Natural killer cell (primary cell): Measurements from ENCODE around the gene ANK3. TPM values are rescaled to one million over a fixed set of nuclear protein-coding genes. Genes with fewer than 3 reads are reported as not detected.

Experiments
- ATAC-seq, 3 donors: fragments of 150-1000 bp in 2 of 3; fragments of 200-7000 bp in 1 of 3; cut with Tn5 transposase; 1 replicate in 1 of 3; 2 replicates in 2 of 3; pipeline ENCODE4 v1.10.0; 2021; ENCODE audit warnings: mild to moderate bottlenecking in 2 of 3, moderate library complexity in 2 of 3
- DNase-seq, 2 donors: peaks; one replicate each; pipeline versions ENCODE4 v3.0.0 to v3.0.0-alpha.2; 2013 to 2021; ENCODE audit warnings: mixed read lengths in 1 of 2
- H3K27ac ChIP-seq: one replicate; pipeline ENCODE4 v1.5.1; 2013; ENCODE audit warnings: mild to moderate bottlenecking, low read length
- H3K27me3 ChIP-seq: one replicate; pipeline ENCODE4 v1.6.1; 2013; ENCODE audit warnings: low read length; ENCODE audit not compliant: control insufficient read depth, insufficient read depth
- H3K36me3 ChIP-seq: one replicate; pipeline ENCODE4 v1.6.1; 2013; ENCODE audit warnings: low read length; ENCODE audit not compliant: control insufficient read depth, insufficient read depth
- H3K4me1 ChIP-seq: one replicate; pipeline ENCODE4 v1.6.1; 2013; ENCODE audit warnings: low read length; ENCODE audit not compliant: control insufficient read depth, insufficient read depth
- H3K4me3 ChIP-seq: one replicate; pipeline ENCODE4 v1.5.1; 2013; ENCODE audit warnings: low read length
- H3K9me3 ChIP-seq: one replicate; pipeline ENCODE4 v1.6.1; 2013; ENCODE audit warnings: low read length; ENCODE audit not compliant: control insufficient read depth, insufficient read depth
- H3K27ac Mint-ChIP-seq, 2 donors: one replicate each; pipeline ENCODE4 v1.8.0; 2022; ENCODE audit warnings: mild to moderate bottlenecking in 2 of 2, mixed read lengths in 2 of 2, moderate library complexity in 1 of 2
- H3K27me3 Mint-ChIP-seq, 2 donors: one replicate each; pipeline ENCODE4 v1.8.0; 2022; ENCODE audit warnings: low read depth in 2 of 2, mixed read lengths in 2 of 2
- H3K36me3 Mint-ChIP-seq: one replicate; pipeline ENCODE4 v1.8.0; 2022; ENCODE audit warnings: mixed read lengths
- H3K4me1 Mint-ChIP-seq, 2 donors: one replicate each; pipeline ENCODE4 v1.8.0; 2022; ENCODE audit warnings: mixed read lengths in 2 of 2
- H3K4me3 Mint-ChIP-seq: one replicate; pipeline ENCODE4 v1.8.0; 2022; ENCODE audit warnings: mild to moderate bottlenecking, moderate library complexity, mixed read lengths
- H3K9me3 Mint-ChIP-seq, 2 donors: one replicate each; pipeline ENCODE4 v1.8.0; 2022; ENCODE audit warnings: mixed read lengths in 2 of 2
- WGBS: methylation state at CpG from one replicate; pipeline ENCODE4 v1.1.7; 2013; ENCODE audit warnings: missing lambda C conversion rate; ENCODE audit not compliant: insufficient coverage; 5-methylcytosine and 5-hydroxymethylcytosine counted together
- intact Hi-C: fragments of 100-400 bp; cut with micrococcal nuclease; formaldehyde crosslinking; loops from one replicate; pipeline ENCODE4 v1.14.2; 2022
- total RNA-seq, 4 donors: library from RNA; stranded (reverse); fragments of 120-200 nt in 1 of 4; gene quantifications; one replicate each; pipeline versions ENCODE4 v1.2.3 to v1.2.4, GENCODE V29; 2013 to 2022
- TF ChIP-seq, protein P1 (sequence below): fragments of 200-600 bp; IDR thresholded peaks from one replicate; pipeline ENCODE4 v1.8.0; 2022; ENCODE audit warnings: antibody characterized with exemption

The ANK3 gene
- total RNA-seq, 3 donors from 2014 or later (not counting 1 experiment from before 2014, with no cell fraction given) = 4.4 to 12.9 (median 11.4) TPM

DNA sequence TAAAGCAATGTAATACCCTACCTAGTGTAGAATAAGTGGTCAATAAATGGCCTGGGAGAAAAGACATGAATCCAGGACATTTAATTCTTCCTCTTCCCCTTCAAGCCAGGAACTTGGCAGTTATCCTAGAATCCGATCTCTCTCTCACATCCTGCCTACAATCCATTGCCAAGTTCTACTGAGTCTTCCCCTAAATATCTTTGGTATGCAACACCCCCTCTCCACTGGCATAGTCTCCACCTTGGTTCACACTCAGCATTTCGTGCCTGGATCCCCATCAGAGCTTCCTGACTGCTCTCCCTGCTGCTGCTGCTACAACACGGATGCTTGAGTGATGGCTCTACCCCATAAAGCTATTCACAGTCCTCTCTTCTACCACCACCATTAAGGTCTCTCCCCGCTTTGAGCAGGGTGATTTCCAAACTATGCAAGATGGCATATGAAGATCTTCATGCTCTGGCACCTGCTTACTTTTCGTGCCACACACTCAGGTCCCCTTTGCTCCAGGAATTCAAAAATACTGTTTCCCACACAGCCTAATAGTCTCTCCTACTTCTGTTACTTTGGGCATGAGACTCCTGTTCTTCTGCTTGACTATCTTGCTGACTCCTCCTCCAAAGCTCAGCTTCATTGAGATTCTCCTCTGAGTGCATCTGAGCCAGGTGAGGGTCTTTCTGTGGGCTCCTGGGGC is 4.8 kb downstream of the ANK3 start:
- 83% methylated on average over 5 of the region's 5 CpGs for WGBS
- Mint-ChIP-seq H3K27me3 (peaks cover 0 to 3% of the 10 kb centered on the region in 2 donors), H3K36me3 (no peaks in the 10 kb centered on the region), H3K4me3 (no peak overlapping the region), H3K4me1 (peaks cover 0 to 6% of the 10 kb centered on the region in 2 donors), H3K27ac (no peak overlapping the region), H3K9me3 (no peaks in the 10 kb centered on the region)
- DNase-seq (no peak), ATAC-seq (no peak)
- intact Hi-C loops = no loop called here
- no peak overlapping the region for H3K4me3 ChIP-seq
- H3K27me3 ChIP-seq = no peaks in the 10 kb centered on the region
- TF ChIP-seq, protein P1, sequence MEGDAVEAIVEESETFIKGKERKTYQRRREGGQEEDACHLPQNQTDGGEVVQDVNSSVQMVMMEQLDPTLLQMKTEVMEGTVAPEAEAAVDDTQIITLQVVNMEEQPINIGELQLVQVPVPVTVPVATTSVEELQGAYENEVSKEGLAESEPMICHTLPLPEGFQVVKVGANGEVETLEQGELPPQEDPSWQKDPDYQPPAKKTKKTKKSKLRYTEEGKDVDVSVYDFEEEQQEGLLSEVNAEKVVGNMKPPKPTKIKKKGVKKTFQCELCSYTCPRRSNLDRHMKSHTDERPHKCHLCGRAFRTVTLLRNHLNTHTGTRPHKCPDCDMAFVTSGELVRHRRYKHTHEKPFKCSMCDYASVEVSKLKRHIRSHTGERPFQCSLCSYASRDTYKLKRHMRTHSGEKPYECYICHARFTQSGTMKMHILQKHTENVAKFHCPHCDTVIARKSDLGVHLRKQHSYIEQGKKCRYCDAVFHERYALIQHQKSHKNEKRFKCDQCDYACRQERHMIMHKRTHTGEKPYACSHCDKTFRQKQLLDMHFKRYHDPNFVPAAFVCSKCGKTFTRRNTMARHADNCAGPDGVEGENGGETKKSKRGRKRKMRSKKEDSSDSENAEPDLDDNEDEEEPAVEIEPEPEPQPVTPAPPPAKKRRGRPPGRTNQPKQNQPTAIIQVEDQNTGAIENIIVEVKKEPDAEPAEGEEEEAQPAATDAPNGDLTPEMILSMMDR = no peak
- no peaks in the 10 kb centered on the region for H3K36me3 ChIP-seq
- H3K27ac ChIP-seq = no peak overlapping the region
- H3K9me3 ChIP-seq = no peaks in the 10 kb centered on the region
- no peaks in the 10 kb centered on the region for H3K4me1 ChIP-seq

DNA sequence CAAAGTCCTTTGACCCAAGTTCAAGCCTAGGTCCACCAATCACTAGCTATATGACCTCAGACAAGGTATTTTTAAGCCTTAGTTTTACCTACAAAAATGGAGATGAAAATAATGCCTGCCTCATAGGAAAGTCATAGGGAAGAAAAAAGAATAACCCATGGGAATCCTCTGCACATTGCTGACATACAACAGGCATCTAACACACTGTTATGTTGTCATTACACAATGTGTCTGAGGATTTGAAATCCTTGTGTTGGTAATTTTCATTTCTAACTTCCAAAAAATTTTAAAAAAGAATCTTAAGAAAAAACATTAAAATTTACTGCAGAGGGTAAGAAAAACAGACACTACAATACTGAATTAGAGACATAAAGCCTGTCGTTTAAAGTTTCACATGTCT is 5.7 kb downstream of the ANK3 start:
- no peak for DNase-seq
- Mint-ChIP-seq H3K27ac (no peak overlapping the region), H3K27me3 (peaks cover 0 to 3% of the 10 kb centered on the region in 2 donors), H3K36me3 (no peaks in the 10 kb centered on the region), H3K4me3 (no peak overlapping the region), H3K4me1 (peaks cover 0 to 6% of the 10 kb centered on the region in 2 donors), H3K9me3 (no peaks in the 10 kb centered on the region)
- Histone ChIP-seq H3K4me3 (no peak overlapping the region), H3K36me3 (no peaks in the 10 kb centered on the region), H3K27ac (no peak overlapping the region), H3K4me1 (no peaks in the 10 kb centered on the region), H3K9me3 (no peaks in the 10 kb centered on the region), H3K27me3 (no peaks in the 10 kb centered on the region)
- no CpG with 5 or more reads among the region's 1 CpG for WGBS
- no peak for ATAC-seq
- TF ChIP-seq, protein P1 = no peak
- intact Hi-C loops = no loop called here

DNA sequence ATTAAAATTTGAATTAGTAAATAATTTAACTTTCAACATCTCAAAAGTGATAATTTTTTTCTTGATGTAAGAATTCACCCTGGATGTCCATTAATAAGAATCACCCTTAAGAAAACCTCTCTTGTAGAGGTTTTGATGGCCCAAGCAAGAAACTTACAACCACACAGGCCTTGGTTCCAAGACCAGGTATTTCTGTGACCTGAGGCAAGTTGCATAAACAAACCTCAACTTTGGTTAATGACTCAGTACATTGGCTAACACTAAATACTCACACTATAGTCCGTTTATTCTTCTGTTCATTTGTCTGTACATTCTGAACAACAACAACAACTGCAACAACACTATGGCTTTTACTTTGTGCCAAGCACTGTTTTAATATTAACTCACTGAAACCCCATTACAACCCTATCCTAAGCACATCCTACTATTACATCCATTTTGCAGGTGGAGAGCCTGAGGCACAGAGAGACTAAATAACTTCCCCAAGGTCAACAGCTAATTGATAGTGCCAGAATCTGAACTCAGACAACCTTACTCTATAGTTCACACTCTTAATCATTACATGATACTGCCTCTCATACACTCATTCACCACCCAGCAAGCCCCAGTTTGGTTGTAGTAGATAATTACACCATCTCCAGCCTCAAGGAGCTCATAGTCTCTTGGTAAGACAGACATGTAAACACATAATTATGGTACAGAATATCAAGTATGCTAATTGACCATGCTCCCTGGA is 6.6 kb downstream of the ANK3 start:
- Histone ChIP-seq H3K4me1 (no peaks in the 10 kb centered on the region), H3K36me3 (no peaks in the 10 kb centered on the region), H3K4me3 (no peak overlapping the region), H3K27me3 (no peaks in the 10 kb centered on the region), H3K27ac (no peak overlapping the region), H3K9me3 (no peaks in the 10 kb centered on the region)
- intact Hi-C loops = no loop called here
- no peaks in the 10 kb centered on the region for H3K9me3 Mint-ChIP-seq
- no peaks in the 10 kb centered on the region for H3K36me3 Mint-ChIP-seq
- DNase-seq (no peak), ATAC-seq (no peak)
- H3K4me1 Mint-ChIP-seq = peaks cover 0 to 6% of the 10 kb centered on the region in 2 donors
- H3K4me3 Mint-ChIP-seq = no peak overlapping the region
- TF ChIP-seq, protein P1 = no peak
- H3K27me3 Mint-ChIP-seq = peaks cover 0 to 3% of the 10 kb centered on the region in 2 donors
- 68% methylated on average over 1 of the region's 1 CpG for WGBS
- no peak overlapping the region for H3K27ac Mint-ChIP-seq
